Retinal pigment epithelial cell (primary cell): ENCODE results near the gene ROBO1.

ENCODE experiments used
- DNase-seq: peaks from one replicate; pipeline ENCODE4 v3.0.0-alpha.2; 2010; ENCODE audit warnings: low read depth
- H3K4me3 ChIP-seq: 2 replicates; pipeline ENCODE4 v1.5.1; 2011; ENCODE audit warnings: mild to moderate bottlenecking, low read length, control low read depth, moderate library complexity
- TF ChIP-seq, protein P1 (sequence below): conservative IDR thresholded peaks from 2 replicates; pipeline ENCODE4 v1.5.1; 2011; ENCODE audit warnings: low read depth, low read length, control low read depth, inconsistent platforms

ROBO1 gene

DNA sequence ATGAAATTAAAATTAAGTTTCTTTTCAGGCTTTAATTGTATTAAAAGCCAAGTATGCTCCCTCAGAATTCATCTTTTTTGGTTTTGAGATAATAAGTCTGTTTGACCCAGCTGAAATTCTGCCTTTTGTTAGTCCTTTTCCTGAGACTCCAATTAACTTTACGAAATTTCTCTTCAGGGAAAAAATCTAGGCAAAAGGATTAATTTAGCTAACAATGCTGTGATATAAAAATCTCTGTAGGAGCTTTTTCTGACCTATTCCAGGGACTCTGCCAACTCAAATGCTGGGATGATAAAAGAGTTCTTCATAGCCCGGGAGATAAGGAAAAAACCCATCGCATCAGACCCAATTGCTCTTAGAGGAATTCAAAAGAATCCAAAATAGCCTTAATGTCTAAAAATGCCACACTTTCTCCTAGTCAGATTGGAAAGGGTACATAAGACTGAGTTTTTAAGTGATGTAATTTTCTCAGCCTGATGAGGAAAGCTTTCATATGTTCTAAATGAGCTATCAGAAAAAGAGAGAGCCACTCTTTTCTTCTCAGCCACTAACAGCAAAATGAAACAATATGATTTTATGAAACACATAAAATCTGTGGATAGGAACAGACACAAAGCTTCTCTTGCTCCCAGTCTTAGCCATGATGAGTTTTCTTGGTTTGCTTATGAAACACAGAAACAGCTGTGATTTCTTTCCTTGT, 405.1 kb downstream of the ROBO1 start:
- no peak for DNase-seq
- TF ChIP-seq, protein P1, sequence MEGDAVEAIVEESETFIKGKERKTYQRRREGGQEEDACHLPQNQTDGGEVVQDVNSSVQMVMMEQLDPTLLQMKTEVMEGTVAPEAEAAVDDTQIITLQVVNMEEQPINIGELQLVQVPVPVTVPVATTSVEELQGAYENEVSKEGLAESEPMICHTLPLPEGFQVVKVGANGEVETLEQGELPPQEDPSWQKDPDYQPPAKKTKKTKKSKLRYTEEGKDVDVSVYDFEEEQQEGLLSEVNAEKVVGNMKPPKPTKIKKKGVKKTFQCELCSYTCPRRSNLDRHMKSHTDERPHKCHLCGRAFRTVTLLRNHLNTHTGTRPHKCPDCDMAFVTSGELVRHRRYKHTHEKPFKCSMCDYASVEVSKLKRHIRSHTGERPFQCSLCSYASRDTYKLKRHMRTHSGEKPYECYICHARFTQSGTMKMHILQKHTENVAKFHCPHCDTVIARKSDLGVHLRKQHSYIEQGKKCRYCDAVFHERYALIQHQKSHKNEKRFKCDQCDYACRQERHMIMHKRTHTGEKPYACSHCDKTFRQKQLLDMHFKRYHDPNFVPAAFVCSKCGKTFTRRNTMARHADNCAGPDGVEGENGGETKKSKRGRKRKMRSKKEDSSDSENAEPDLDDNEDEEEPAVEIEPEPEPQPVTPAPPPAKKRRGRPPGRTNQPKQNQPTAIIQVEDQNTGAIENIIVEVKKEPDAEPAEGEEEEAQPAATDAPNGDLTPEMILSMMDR: no peak

DNA sequence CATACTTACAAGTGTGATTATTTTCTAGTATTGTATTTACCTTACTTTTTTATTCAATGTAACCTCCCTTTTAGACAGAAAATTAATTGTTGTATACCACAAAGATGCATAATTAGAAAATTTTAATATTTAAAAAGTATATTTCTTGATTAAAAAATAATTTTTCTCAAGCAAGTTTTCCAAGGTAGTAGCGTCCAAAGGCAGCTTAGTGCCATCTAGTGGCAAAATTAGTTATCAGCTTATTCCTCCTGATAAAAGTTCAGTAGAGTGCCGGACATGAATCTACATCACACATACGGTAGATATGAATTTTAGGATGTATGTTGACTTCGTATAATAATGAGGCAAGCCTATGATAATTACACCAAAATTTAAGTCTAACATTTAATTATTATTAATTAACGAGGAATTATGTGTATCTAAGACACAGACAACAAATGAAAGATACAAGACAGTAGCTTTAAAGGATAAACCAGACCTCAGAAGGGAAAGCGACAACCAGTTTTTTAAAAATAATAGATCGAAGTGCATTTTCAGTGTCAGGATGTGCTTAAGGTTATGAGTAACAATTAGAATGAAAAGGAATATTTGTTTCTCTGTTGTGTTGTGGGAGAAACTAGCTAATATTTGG, 405.9 kb downstream of the ROBO1 start:
- TF ChIP-seq, protein P1: peak; percentile 76
- H3K4me3 ChIP-seq: no peak overlapping the region

More for the DNA sequence above, 405.1 kb downstream of the ROBO1 start:
- no peak overlapping the region for H3K4me3 ChIP-seq

DNA sequence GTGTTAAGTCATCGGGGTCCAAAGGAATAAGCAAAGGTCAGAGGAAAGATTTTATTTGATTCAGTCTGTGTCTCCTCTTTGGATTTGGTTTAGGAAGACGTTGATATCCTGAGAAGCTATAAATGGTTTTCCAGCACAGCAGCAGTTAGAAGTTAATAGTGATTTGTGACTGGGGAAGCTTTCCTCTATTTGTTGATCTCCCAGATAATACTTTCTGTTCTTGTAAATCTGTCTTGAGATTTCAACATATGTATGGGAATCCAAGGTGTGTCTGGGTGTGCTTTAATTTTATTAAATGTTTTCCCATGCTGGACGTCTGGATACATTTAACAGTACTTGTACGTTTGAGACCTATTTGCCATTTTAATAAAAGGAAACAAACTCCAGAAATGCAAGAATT, 409.5 kb downstream of the ROBO1 start:
- TF ChIP-seq, protein P1: no peak
- no peak for DNase-seq
- no peak overlapping the region for H3K4me3 ChIP-seq

More for the DNA sequence above, 405.9 kb downstream of the ROBO1 start:
- DNase-seq: no peak

DNA sequence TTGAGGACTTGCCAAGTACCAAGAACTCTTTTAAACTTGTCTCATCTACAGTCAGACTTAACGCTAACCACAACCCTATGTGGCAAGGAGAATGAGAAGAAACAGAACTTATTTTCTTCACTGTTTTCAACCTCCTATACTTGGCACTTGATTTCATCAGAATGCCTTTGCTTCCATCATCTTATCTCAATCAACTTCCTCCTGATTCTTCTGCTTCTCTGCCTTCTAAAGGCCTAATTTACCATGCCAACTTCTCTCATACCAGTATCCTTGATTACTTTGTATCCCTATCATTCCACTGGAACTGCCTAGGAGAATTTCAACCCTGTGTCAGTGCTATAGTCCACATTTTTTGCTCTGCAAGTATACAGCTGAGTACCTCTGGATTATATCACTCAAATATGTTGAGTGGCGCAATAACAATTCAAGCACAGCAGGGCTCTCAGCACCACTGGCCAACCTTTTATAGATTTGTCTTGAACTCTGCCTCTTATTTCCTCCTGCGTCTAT, 413.6 kb downstream of the ROBO1 start:
- TF ChIP-seq, protein P1: no peak
- DNase-seq: no peak
- no peak overlapping the region for H3K4me3 ChIP-seq

DNA sequence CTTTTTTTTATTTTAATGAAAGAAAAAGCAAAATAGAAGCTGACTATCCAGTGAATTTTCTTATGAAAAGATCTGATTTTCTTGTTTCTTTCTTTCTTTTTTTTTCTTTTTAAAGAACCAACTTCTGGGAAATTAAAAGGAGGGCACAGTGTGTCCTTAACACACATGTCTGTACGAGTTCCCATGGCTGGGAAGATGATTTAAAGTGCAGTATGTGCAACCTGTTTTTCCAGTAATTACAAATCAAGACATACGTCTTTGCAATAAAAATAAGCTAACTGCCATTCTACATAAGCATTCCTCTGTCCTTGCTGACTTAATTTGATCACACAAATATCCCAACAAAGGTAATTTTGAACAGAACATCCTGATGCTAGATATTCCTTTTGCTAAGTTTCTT, 416.1 kb downstream of the ROBO1 start:
- no peak for DNase-seq
- TF ChIP-seq, protein P1: no peak
- no peak overlapping the region for H3K4me3 ChIP-seq

DNA sequence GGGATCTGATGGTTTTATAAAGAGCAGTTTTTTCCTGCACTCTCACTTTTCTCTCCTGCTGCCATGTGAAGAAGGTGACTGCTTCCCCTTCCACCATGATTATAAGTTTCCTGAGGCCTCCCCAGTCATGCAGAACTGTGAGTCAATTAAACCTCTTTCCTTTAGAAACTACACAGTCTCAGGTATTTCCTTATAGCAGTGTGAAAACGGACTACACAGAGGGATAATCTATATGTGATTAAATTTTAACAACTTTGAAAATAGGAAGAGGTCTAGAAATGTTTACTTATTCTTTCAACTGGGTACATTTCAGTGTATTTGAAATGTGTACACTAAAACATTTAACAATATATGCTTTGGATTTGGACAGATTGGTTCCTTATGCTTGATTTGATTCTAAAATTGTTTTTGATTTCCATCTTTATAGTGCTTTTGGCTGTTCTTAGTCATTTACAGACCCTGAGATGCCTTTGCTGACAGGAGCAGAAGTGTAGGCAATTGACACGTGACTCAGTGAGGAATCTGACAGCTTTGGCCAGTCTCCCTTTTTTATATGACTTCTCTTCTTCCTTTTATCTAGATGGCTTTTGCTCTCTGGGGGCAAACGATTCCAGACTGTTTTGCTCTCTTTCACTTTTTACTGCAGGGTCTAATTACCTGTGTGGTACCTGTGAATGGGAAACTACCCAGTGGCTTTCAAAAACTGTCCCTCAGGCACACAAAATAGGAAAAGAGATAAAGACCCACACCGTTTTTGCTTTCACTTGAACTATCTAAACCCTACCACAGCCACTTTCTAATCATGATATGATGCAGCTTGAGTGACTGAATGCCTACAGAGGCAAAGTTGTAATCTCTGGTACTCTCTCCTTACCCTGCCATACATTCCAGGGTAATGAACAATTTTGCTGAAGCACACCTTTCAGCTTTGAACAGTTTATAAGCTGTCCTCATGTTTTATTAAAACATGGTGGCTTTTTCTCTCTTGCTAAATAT, 422.6 kb downstream of the ROBO1 start:
- TF ChIP-seq, protein P1: no peak
- H3K4me3 ChIP-seq: no peak overlapping the region
- no peak for DNase-seq
